HG03558 (cell line): ENCODE results near the gene CLPSL2.

Experiments used
- ATAC-seq: cut with Tn5 transposase; IDR thresholded peaks from one replicate; pipeline ENCODE4 v1.9.1; 2021; ENCODE audit warnings: moderate number of reproducible peaks; ENCODE audit not compliant: unreplicated experiment; ENCODE audit errors: extremely low read depth

Gene CLPSL2

GRCh38 chr6:35824552-35825192 is 48.3 kb downstream of the CLPSL2 start:
- no peak for ATAC-seq
